Caco-2 (cell line): ENCODE measurements around the gene OR51D1. TPM values are rescaled to one million over a fixed set of nuclear protein-coding genes. Genes with fewer than 3 reads are reported as not detected.
A peak's percentile ranks its signal among the peaks of the same experiment; 100 is the strongest.

Experiments
- BruUV-seq: library from RNA; stranded (reverse); fragments of 400-500 nt; replicated peaks from 2 replicates; lab custom pipeline; 2021; lab: Mats Ljungman, UMichigan
- CTCF ChIA-PET: fragments of 300-600 bp; sonication (Branson Sonifier 250); formaldehyde crosslinking; loops from one replicate; lab custom pipeline; 2022; ENCODE audit warnings: antibody characterized with exemption; lab: Charles Lee
- POLR2A ChIA-PET: fragments of 300-600 bp; sonication (Branson Sonifier 250); formaldehyde crosslinking; loops from one replicate; lab custom pipeline; 2022; ENCODE audit warnings: antibody characterized with exemption; lab: Charles Lee
- DNase-seq, 2 experiments: peaks; one replicate each; pipeline versions ENCODE4 v3.0.0 to v3.0.0-alpha.2; 2020 to 2022
- H3K27me3 ChIP-seq: replicated peaks from 2 replicates; pipeline ENCODE4 v1.6.0; 2011; ENCODE audit warnings: low read length; ENCODE audit not compliant: control insufficient read depth, insufficient read depth
- H3K36me3 ChIP-seq: 2 replicates; pipeline ENCODE4 v1.5.1; 2011; ENCODE audit warnings: low read length; ENCODE audit not compliant: control insufficient read depth, insufficient read depth
- H3K4me1 ChIP-seq: fragments of 250-450 bp; sonication (Bioruptor Pico); 2 replicates; pipeline ENCODE4 v1.5.1; 2020; ENCODE audit warnings: mild to moderate bottlenecking
- H3K4me3 ChIP-seq: 2 replicates; pipeline ENCODE4 v1.5.1; 2011; ENCODE audit warnings: low read depth, mild to moderate bottlenecking, control low read depth, low read length
- H3K9me3 ChIP-seq: fragments of 250-450 bp; sonication (Bioruptor Pico); 2 replicates; pipeline ENCODE4 v1.5.1; 2020; ENCODE audit warnings: mild to moderate bottlenecking, moderate library complexity
- H3K27ac Mint-ChIP-seq: one replicate; pipeline ENCODE4 v1.8.0; 2022; ENCODE audit warnings: mixed read lengths; ENCODE audit not compliant: unreplicated experiment
- H3K27me3 Mint-ChIP-seq: one replicate; pipeline ENCODE4 v1.8.0; 2022; ENCODE audit warnings: mixed read lengths; ENCODE audit not compliant: insufficient read depth, unreplicated experiment
- H3K36me3 Mint-ChIP-seq: one replicate; pipeline ENCODE4 v1.8.0; 2022; ENCODE audit warnings: mild to moderate bottlenecking, mixed read lengths; ENCODE audit not compliant: insufficient read depth, unreplicated experiment
- H3K4me1 Mint-ChIP-seq: one replicate; pipeline ENCODE4 v1.8.0; 2022; ENCODE audit warnings: low read depth, mixed read lengths; ENCODE audit not compliant: unreplicated experiment
- H3K4me3 Mint-ChIP-seq: one replicate; pipeline ENCODE4 v1.8.0; 2022; ENCODE audit warnings: mild to moderate bottlenecking, moderate library complexity, mixed read lengths; ENCODE audit not compliant: unreplicated experiment
- H3K9me3 Mint-ChIP-seq: one replicate; pipeline ENCODE4 v1.8.0; 2022; ENCODE audit warnings: mixed read lengths; ENCODE audit not compliant: unreplicated experiment
- CTCF ChIP-seq, 2 experiments: fragments of 200-600 bp in 1 of 2; IDR thresholded peaks; 1 replicate in 1 of 2; 2 replicates in 1 of 2; pipeline versions ENCODE4 v1.5.1 to v1.8.0; 2011 to 2022; ENCODE audit warnings: antibody characterized with exemption in 1 of 2, control low read depth in 1 of 2, inconsistent platforms in 1 of 2, low read depth in 1 of 2, low read length in 1 of 2, mild to moderate bottlenecking in 1 of 2, moderate library complexity in 1 of 2; ENCODE audit not compliant: insufficient read depth in 1 of 2, severe bottlenecking in 1 of 2, unreplicated experiment in 1 of 2
- intact Hi-C: fragments of 100-400 bp; cut with micrococcal nuclease; formaldehyde crosslinking; loops from one replicate; pipeline ENCODE4 v1.10.0; 2022; ENCODE audit not compliant: unreplicated experiment
- total RNA-seq: library from RNA; stranded (reverse); gene quantifications from 2 replicates; pipeline ENCODE4 v1.2.3, GENCODE V29; 2022

The OR51D1 gene
- total RNA-seq, 1 experiment from 2014 or later: not detected

GRCh38 chr11:4607781-4608666 lies 29.3 kb upstream of the OR51D1 start, which contains the start of gene TRIM68:
Gene TRIM68, minus strand, starts transcription at chr11:4608231. Its CDS starts 2,727 bp downstream, at chr11:4605504.
- Histone ChIP-seq H3K4me1 (0 out of 2 replicates have a peak, but pooled peaks cover 13% of the 10 kb centered on the region), H3K4me3 (peak within 1 kb of the TSS; percentile 50), H3K36me3 (no peaks in the 10 kb centered on the region; the same call in 1 of the 2 replicates), H3K27me3 (no peaks in the 10 kb centered on the region), H3K9me3 (no peaks in the 10 kb centered on the region)
- BruUV-seq: TSS peak; percentile 59
- POLR2A ChIA-PET: no interaction called here
- H3K27me3 Mint-ChIP-seq: no peaks in the 10 kb centered on the region
- CTCF ChIA-PET: interaction anchor here (0.6 to 1.9 kb wide), 10 partner anchors 16 to 1962 kb away, joined by 3 to 12 read pairs (median 4); partner anchors contain the start of gene OR51D1
- H3K9me3 Mint-ChIP-seq: peaks cover 7% of the 10 kb centered on the region
- TF ChIP-seq CTCF (IDR thresholded peaks at IDR 0.05; ENCODE audit: insufficient read depth in 1 of 2, low read depth in 1 of 2, low read length in 1 of 2, severe bottlenecking in 1 of 2, unreplicated experiment in 1 of 2): no peak
- peak within 1 kb of the TSS; percentile 88 for H3K27ac Mint-ChIP-seq
- peaks cover 10% of the 10 kb centered on the region for H3K4me1 Mint-ChIP-seq
- intact Hi-C loops: loop anchor here (5.0 kb wide), 2 partner anchors 61 to 1624 kb away; partner anchors contain the start of genes FHIP1B and OR52M1
- peak within 1 kb of the TSS; percentile 87 for H3K4me3 Mint-ChIP-seq
- DNase-seq: peak; percentile 97 to 98
- H3K36me3 Mint-ChIP-seq: peaks cover 13% of the 10 kb centered on the region

GRCh38 chr11:4610258-4610935 lies 26.9 kb upstream of the OR51D1 start:
- Histone ChIP-seq H3K4me3 (no peak overlapping the region), H3K4me1 (0 out of 2 replicates have a peak, but pooled peaks cover 13% of the 10 kb centered on the region), H3K27me3 (no peaks in the 10 kb centered on the region), H3K36me3 (no peaks in the 10 kb centered on the region), H3K9me3 (no peaks in the 10 kb centered on the region)
- intact Hi-C loops: no loop called here
- POLR2A ChIA-PET: no interaction called here
- no peak for DNase-seq
- BruUV-seq: no TSS peak
- CTCF ChIA-PET: no interaction called here
- no peak overlapping the region for H3K4me3 Mint-ChIP-seq
- H3K36me3 Mint-ChIP-seq: peaks cover 13% of the 10 kb centered on the region
- no peak overlapping the region for H3K27ac Mint-ChIP-seq
- TF ChIP-seq CTCF (IDR thresholded peaks at IDR 0.05; ENCODE audit: insufficient read depth in 1 of 2, low read depth in 1 of 2, low read length in 1 of 2, severe bottlenecking in 1 of 2, unreplicated experiment in 1 of 2): no peak
- no peaks in the 10 kb centered on the region for H3K27me3 Mint-ChIP-seq
- H3K9me3 Mint-ChIP-seq: peaks cover 7% of the 10 kb centered on the region
- peaks cover 10% of the 10 kb centered on the region for H3K4me1 Mint-ChIP-seq

GRCh38 chr11:4611986-4612385 lies 25.3 kb upstream of the OR51D1 start:
- intact Hi-C loops: no loop called here

More at GRCh38 chr11:4611986-4612385, 25.3 kb upstream of the OR51D1 start:
- TF ChIP-seq CTCF (IDR thresholded peaks at IDR 0.05; ENCODE audit: insufficient read depth in 1 of 2, low read depth in 1 of 2, low read length in 1 of 2, severe bottlenecking in 1 of 2, unreplicated experiment in 1 of 2): no peak
- Mint-ChIP-seq H3K36me3 (peaks cover 13% of the 10 kb centered on the region), H3K4me3 (no peak overlapping the region), H3K9me3 (peaks cover 7% of the 10 kb centered on the region), H3K27ac (no peak overlapping the region), H3K4me1 (peaks cover 6% of the 10 kb centered on the region), H3K27me3 (no peaks in the 10 kb centered on the region)
- no peak for DNase-seq
- Histone ChIP-seq H3K4me1 (0 out of 2 replicates have a peak, but pooled peaks cover 7% of the 10 kb centered on the region), H3K36me3 (no peaks in the 10 kb centered on the region), H3K27me3 (no peaks in the 10 kb centered on the region), H3K4me3 (no peak overlapping the region), H3K9me3 (no peaks in the 10 kb centered on the region)
- no TSS peak for BruUV-seq
- POLR2A ChIA-PET: no interaction called here
- CTCF ChIA-PET: no interaction called here
